Mesenteric fat pad (tissue), 1 donor: ENCODE data around the gene TSKU. TPM values are rescaled to one million over a fixed set of nuclear protein-coding genes. Genes with fewer than 3 reads are reported as not detected.
"Not testable (repeated sequence)": the region's sequence is repeated elsewhere in the genome, so short reads cannot be mapped to it uniquely, and the experiment has no call there.

Experiments used
- DNase-seq: peaks from one replicate; pipeline ENCODE4 v3.0.0-alpha.2; 2020; ENCODE audit warnings: low spot score
- total RNA-seq: library from RNA; stranded (reverse); fragmentation: NEBNext Ultra II Directional; extraction: Animal tissue kit (Norgen Biotek cat#: 25700); gene quantifications from one replicate; pipeline ENCODE4 v1.2.1, GENCODE V29; 2021
- donor health status: DM: yes; HTN: yes; CAD: no.

The TSKU gene
- total RNA-seq, 1 donor from 2014 or later = 185 TPM

GRCh38 chr11:76823481-76824028 lies 40.4 kb downstream of the TSKU start:
- DNase-seq = no peak

DNA sequence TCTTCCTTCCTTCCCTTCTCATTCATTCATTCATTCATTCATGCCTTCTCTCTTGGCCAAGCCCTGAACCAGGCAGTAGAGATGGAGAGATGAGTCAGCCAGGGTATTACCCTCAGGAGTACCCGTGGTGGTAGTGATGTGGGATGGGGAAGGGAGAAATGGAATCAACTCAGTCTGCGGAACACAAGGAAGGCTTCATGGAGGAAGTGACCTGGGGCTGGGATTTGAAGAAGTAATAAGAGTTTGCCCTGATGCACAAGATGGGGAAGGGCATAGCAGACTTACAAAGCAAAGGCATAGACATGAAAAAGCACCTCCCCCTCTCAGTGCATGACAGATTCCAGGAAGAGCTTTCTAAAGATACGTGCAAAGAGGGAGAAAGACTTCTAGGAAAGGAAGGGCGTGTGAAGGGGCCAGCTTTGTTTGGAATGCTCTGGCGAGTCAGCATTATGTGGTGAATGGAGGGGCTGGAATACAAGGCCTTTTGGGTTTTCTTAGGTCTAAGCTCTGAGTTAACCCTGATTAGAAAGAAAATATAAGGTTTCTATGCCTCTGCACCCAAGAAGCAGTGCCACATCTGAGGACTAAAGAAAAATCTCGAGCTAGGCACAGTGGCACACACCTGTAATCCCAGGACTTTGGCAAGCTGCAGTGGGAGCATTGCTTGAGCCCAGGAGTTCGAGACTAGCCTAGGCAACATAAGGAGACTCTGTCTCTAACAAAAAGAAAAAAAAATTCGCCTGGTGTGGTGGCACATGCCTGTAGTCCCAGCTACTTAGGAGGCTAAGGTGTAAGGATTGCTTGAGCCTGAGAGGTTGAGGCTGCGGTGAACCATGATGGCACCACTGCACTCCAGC lies 41.2 kb downstream of the TSKU start:
- DNase-seq = no peak

GRCh38 chr11:76824980-76825725 lies 42.0 kb downstream of the TSKU start:
- no peak for DNase-seq

DNA sequence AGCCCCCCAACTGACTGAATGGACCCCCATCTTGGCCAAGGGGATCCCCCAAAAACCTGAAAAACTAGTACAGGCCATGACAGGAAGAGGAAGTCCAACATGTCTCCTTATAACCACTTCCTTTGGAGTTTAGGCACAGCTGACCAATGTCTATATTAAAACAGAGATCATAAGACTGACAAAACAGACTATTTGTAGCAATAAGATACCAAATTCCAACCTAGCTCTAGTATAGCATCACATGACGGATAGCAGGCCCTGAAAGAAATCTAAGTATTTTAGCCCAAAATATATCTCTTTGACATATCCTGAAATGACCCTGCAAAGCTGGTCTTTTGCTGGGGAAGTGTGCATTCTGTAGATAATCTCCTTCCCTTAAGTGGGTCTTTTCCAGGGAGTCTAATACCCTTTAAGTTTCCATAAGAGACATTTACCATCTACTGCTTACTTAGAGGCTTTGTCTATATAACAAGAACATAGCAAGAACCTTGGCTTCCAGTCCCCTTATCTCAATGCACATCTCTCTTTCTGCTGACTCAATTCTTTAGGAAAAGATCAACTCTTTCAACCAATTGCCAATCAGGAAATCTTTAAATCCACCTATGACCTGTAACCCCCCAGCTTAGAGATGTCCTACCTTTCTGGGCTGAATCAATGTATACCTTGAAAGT lies 42.7 kb downstream of the TSKU start:
- no peak for DNase-seq

GRCh38 chr11:76826508-76826907 lies 43.4 kb downstream of the TSKU start:
- not testable (repeated sequence) for DNase-seq

- DNase-seq = not testable (repeated sequence)
These were observed 43.8 kb downstream of the TSKU start for GRCh38 chr11:76827005-76827404.

DNA sequence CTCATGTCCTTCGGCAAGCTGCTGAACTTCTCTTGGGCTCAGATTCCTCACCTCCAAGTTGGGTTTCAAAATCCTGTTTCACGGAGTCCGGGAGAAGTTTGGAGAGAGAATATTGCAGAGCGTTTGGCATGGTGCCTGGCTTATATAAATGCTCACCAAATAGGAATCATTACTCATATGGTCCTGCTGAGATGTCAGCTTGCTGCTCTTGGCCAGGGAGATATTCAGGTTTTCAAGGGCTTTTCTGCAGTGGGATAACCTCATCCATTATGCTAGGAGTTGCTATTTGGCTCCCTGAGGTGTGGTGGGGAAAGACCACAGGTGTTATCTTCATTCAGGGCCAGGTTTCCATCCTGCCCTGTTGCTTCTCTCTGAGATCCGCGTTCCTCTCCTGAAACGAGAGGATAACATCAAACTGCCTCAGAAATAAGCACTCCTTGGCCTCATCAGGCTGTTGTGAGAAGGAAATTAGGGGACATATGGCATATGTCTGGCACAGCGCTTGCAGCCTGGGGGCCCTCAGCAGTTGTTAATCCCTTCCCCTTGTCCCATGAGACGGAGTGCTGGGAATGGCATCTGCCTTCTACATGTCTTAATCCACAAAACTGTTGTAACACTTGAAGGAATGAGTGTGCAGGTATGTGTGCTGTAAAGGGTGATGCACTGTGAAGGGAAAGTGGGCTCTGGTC lies 47.6 kb downstream of the TSKU start:
- no peak for DNase-seq

- no peak for DNase-seq
These were observed 48.6 kb downstream of the TSKU start for GRCh38 chr11:76831686-76832310.

GRCh38 chr11:76832361-76832760 lies 49.2 kb downstream of the TSKU start:
- no peak for DNase-seq

- no peak for DNase-seq
These were observed 51.0 kb downstream of the TSKU start for GRCh38 chr11:76834151-76834550.

DNA sequence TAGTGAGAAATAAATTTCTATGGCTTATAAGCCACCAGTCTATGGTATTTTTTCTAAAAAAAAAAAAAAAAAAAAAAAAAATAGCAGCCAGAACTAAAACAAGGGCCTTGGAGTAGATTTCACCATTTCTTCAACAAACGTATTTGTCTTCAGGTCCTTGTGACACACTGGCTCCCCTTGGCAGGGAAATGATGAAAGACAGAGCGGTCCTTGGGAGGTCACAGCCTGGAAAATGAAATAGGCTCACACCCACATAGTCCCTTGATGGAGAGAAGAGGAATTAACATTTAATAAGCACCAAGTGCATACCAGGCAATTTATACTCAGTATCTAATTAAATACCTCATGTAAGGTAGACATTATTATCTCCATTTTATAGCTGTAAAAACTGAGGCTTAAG lies 51.9 kb downstream of the TSKU start:
- no peak for DNase-seq

- DNase-seq = no peak
These were observed 52.9 kb downstream of the TSKU start for GRCh38 chr11:76835928-76836612.

GRCh38 chr11:76836613-76837291 lies 53.6 kb downstream of the TSKU start:
- DNase-seq = no peak

DNA sequence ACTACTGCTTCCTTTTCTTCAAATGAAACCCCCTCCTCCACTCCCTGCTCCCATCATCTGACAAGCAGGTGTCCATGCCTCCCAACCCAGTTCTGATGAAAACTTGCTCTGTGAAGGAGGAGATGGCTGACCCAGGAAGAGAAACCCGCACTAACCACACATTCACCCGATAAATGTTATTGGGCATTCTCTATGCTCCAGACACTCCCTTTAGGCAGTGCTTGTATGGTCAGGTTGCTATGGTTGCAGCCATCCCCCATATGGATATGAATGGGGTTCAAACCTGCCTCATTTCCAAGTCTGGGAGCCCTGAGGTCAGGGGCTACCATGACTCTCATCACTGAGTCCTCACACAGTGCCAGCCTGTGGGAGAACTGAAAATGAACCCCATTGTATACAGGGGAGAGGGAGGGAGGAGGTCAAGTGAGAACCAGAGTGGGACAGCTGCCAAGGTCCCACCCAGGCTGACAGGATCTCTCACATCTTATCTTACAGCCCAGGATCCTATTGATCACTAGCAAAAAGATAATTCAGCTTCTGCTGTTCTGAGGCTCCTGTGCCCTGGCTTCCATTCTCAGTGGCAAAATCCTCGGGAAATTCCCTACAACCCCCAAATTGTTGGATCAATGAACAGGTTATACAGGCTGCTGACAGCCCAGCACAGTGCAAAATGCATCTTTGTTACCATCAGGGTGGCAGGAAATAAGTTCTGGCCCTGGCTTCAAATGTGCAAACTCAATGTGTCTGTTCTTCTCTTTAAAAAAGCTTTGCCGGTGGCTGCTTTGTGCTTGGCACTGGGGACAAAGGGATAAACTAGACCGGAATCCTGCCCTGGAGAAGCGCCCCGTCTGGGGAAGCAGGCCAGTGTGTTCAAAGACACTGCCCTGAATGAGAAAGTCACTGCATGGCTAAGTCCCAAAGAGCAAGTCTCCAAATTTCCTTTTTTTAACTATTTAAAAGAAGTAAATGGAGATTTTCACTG lies 54.8 kb downstream of the TSKU start:
- DNase-seq = no peak

GRCh38 chr11:76838678-76839068 lies 55.5 kb downstream of the TSKU start:
- DNase-seq = no peak

DNA sequence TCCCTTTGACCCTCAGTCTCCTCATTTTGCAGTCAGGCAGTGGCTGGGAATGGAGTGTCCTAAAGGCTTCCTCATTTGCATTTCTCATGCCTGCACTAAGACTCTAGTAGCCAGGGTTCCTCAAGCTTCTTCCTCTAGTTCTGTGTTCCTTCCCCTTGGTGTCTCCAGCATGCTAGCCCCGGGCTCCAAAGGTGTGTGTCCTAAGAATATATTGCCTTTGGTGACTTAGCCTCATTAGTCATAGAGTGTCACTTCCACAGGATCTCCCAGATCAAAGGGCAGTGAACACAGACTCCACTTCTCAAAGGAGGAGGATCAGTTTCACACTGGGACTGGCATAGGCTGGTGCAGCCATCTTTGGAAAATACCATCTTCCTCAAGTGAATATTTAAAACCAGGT lies 56.2 kb downstream of the TSKU start:
- no peak for DNase-seq

DNA sequence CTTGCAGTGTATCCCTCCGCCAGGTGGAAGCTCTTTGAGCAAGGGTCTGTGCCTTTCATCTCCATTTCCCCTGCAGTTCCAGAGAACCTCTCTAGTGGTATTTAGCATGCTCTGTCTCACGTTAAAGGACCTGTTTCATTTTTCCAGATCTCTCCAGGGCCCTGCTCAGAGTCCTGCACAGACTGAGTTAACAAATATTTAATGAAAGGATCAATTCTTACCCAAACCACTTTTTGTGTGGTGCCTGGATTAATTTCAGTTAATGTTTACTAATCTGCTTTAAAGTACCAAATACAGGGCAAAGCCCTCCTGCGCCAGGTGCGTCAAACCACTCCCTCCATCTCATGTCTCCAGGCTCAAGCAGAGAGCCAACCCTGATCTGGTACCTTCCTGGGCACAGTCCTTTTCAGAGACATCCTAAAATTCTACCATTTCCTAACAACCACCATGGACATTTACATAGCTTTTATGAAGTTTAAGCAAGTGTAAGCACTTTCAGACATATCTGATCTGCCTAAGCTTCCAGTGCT lies 58.8 kb downstream of the TSKU start:
- DNase-seq = no peak

- DNase-seq = no peak
These were observed 60.8 kb downstream of the TSKU start for GRCh38 chr11:76843907-76844306.
